ENCODE data around the gene MAP7.
"Not testable (repeated sequence)": the region's sequence is repeated elsewhere in the genome, so short reads cannot be mapped to it uniquely, and the experiment has no call there.

Gene MAP7

DNA sequence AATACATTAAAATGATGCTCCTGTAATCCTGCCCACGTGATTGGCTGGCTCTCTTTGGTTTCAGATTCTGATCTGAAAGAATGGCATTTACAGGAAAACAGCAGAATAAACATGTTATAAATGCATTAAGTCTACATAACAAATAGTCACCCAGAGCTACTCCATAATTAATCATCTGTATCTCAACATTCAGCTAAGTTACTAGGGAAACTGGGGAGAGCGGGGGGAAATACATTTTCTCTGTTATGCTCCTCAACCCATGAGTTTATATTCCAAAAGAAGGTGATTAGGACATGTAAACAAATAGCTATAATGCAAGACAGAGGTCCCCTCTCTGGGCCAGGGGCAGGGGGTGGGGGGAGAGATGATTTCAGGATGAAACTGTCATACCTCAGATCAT, 58.5 kb downstream of the MAP7 start:
- Mint-ChIP-seq H3K4me3 (no peak overlapping the region), H3K9me3 (no peaks in the 10 kb centered on the region), H3K27me3 (peaks cover 17% of the 10 kb centered on the region), H3K4me1 (no peaks in the 10 kb centered on the region), H3K36me3 (ENCODE audit: insufficient read depth) (peaks cover 2% of the 10 kb centered on the region), H3K27ac (ENCODE audit: low read depth) (no peak overlapping the region)
- DNase-seq (ENCODE audit: low spot score in 2 of 2) (no peak), ATAC-seq (replicated peaks; ENCODE audit: extremely low read depth, poor library complexity, severe bottlenecking) (no peak)

DNA sequence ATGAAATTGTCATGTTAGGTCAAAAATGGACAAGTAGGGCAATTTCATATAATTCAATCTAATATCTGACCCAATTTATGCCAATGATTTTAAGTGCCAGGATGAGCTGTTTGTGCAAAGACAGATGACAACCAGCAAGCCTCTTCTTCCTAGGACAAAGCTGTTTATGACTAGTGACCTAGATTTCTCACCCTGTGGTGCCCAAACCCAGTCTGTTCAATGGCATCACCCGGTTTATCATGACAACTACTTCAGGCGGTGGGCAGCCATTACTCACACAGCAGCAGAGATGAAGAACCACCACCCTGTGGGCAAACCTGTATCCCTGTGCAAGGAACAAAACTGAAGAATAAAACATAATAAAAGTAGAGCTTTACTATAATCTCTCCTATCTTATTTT, 59.0 kb downstream of the MAP7 start:
- no peak for ATAC-seq (replicated peaks; ENCODE audit: extremely low read depth, poor library complexity, severe bottlenecking)

DNA sequence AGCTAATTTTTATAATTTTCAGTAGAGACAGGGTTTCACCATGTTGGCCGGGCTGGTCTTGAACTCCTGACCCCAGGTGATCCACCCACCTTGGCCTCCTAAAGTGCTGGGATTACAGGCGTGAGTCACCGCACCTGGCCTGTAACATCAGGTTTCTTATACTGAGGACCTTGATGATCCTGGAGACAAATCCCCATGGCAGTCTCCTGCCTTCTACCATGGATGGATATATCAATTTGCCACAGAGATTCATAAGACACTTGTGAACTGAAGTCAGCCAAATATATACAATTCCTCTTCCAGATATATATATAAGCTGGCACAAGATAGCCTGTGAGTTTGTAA, 60.6 kb downstream of the MAP7 start:
- H3K27ac Mint-ChIP-seq (ENCODE audit: low read depth); H3K4me1 Mint-ChIP-seq; DNase-seq (ENCODE audit: low spot score in 2 of 2): not testable (repeated sequence)

More for the DNA sequence above, 59.0 kb downstream of the MAP7 start:
- H3K27ac Mint-ChIP-seq (ENCODE audit: low read depth) = no peak overlapping the region
- no peaks in the 10 kb centered on the region for H3K4me1 Mint-ChIP-seq
- no peak for DNase-seq (ENCODE audit: low spot score in 2 of 2)
- peaks cover 2% of the 10 kb centered on the region for H3K36me3 Mint-ChIP-seq (ENCODE audit: insufficient read depth)
- H3K4me3 Mint-ChIP-seq = no peak overlapping the region
- H3K9me3 Mint-ChIP-seq = no peaks in the 10 kb centered on the region
- H3K27me3 Mint-ChIP-seq = peaks cover 17% of the 10 kb centered on the region

DNA sequence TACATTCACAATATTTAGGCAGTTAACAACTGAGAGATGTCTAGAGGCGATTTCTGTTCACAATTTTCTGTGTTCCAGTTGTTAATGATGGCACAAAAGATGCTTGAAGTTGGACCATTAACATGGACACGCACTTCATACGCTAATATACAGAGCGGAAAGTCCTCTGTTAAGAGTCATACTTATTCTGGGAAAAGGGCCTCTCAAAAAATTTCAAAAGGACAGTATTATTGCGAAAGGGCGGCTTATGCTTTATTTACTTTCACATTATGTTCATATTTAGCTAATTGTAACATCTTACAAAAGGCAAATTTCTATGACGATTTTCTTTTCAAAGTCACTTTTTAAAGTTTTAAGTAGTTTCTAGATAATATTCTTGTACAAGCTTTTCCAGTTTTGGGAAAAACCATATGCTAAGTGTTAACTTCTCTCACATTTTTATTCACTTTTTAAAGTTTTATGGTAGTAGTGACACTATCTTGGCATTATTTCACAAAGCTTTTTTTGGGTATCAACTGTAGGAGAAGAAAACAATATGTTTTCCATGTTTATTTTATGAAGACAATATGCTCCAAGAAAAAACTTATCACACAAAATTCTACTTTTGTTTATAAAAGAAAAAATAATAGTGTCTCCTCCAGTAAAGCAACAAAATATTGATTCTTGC, 62.3 kb downstream of the MAP7 start:
- Mint-ChIP-seq H3K9me3 (no peaks in the 10 kb centered on the region), H3K4me1 (no peaks in the 10 kb centered on the region), H3K27me3 (peaks cover 10% of the 10 kb centered on the region), H3K36me3 (ENCODE audit: insufficient read depth) (no peaks in the 10 kb centered on the region), H3K4me3 (no peak overlapping the region), H3K27ac (ENCODE audit: low read depth) (no peak overlapping the region)
- no peak for DNase-seq (ENCODE audit: low spot score in 2 of 2)
- no peak for ATAC-seq (replicated peaks; ENCODE audit: extremely low read depth, poor library complexity, severe bottlenecking)

More for the DNA sequence above, 60.6 kb downstream of the MAP7 start:
- H3K9me3 Mint-ChIP-seq; ATAC-seq (replicated peaks; ENCODE audit: extremely low read depth, poor library complexity, severe bottlenecking); H3K36me3 Mint-ChIP-seq (ENCODE audit: insufficient read depth); H3K4me3 Mint-ChIP-seq: not testable (repeated sequence)
- H3K27me3 Mint-ChIP-seq = peaks cover 17% of the 10 kb centered on the region

DNA sequence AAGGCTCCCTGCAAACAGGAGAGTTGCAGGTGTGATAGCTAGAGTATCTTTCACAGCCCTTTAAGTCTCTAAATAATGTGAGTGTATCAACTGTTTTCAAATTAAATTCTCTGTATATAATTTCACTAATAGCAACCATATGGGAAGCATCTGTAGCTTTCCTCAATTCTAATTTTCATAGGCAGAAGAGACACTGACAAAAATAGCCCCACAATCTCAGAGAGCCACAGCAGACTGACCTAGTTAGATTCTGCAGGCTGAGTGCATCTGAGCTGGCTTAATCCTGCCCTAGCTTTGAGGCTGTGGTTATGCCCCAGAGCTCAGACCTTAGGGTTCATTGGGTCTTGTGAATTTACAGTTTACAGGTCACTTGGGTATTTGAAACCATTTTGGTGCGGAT, 63.9 kb downstream of the MAP7 start:
- ATAC-seq (replicated peaks; ENCODE audit: extremely low read depth, poor library complexity, severe bottlenecking) (no peak), DNase-seq (ENCODE audit: low spot score in 2 of 2) (no peak)
- Mint-ChIP-seq H3K9me3 (no peaks in the 10 kb centered on the region), H3K27ac (ENCODE audit: low read depth) (no peak overlapping the region), H3K27me3 (peaks cover 7% of the 10 kb centered on the region), H3K4me3 (no peak overlapping the region), H3K36me3 (ENCODE audit: insufficient read depth) (no peaks in the 10 kb centered on the region), H3K4me1 (no peaks in the 10 kb centered on the region)

DNA sequence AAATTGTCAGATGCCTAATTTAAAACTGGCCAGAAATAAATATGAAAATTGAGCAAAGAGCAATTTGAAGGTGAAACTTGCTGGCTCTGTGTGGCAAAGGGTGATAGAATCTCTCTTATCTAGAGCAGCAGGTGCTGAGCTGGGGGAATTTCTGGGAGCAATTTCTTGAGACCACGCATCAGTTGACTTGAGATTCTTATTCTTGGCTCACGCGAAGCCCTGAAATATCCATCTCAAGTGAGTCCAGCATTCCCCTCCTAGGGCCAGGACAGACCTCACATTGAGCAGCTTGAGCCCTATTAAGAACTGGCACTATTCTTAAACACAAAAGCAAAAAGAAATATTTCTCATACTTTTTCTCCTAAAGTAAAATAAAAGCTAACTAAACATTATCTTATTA, 66.3 kb downstream of the MAP7 start:
- no peak for ATAC-seq (replicated peaks; ENCODE audit: extremely low read depth, poor library complexity, severe bottlenecking)
- DNase-seq (ENCODE audit: low spot score in 2 of 2) = no peak
- Mint-ChIP-seq H3K27ac (ENCODE audit: low read depth) (no peak overlapping the region), H3K4me3 (no peak overlapping the region), H3K36me3 (ENCODE audit: insufficient read depth) (peaks cover 1% of the 10 kb centered on the region), H3K27me3 (peaks cover 28% of the 10 kb centered on the region), H3K9me3 (no peaks in the 10 kb centered on the region), H3K4me1 (no peaks in the 10 kb centered on the region)

DNA sequence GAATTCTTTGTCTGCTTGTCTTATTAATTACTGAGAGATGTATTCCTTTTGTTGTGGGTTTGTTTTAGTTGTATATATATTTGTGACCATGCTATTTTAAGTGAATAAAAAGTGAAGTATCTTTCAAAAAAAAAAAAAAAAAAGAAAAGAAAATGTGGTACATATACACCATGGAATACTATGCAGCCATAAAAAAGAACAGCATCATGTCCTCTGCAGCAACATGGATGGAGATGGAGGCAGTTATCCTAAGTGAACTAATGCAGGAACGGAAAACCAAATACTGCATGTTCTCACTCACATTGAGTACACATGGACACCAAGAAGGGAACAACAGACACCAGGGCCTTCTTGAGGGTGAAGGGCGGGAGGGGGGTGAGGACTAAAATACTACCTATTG, 67.2 kb downstream of the MAP7 start:
- not testable (repeated sequence) for H3K9me3 Mint-ChIP-seq; H3K4me3 Mint-ChIP-seq; H3K4me1 Mint-ChIP-seq; H3K36me3 Mint-ChIP-seq (ENCODE audit: insufficient read depth); ATAC-seq (replicated peaks; ENCODE audit: extremely low read depth, poor library complexity, severe bottlenecking); DNase-seq (ENCODE audit: low spot score in 2 of 2); H3K27ac Mint-ChIP-seq (ENCODE audit: low read depth)
- peaks cover 37% of the 10 kb centered on the region for H3K27me3 Mint-ChIP-seq

DNA sequence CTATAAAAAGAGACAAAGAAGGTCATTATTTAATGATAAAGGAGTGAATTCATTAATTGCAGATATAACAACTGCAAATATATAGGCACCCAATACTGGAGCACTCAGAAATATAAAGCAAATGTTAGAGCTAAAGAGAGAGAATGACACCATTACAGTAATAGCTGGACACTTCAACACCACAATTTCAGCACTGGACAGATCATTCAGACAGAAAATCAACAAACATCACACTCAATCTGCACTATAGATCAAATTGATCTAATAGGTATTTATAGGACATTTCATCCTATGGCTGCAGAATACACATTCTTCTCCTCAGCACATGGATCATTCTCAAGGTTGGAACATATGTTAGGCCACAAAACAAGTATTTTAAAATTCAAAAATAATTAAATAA, 72.7 kb downstream of the MAP7 start:
- no peaks in the 10 kb centered on the region for H3K9me3 Mint-ChIP-seq
- no peak overlapping the region for H3K27ac Mint-ChIP-seq (ENCODE audit: low read depth)
- peaks cover 1% of the 10 kb centered on the region for H3K36me3 Mint-ChIP-seq (ENCODE audit: insufficient read depth)
- no peak for DNase-seq (ENCODE audit: low spot score in 2 of 2)
- peaks cover 71% of the 10 kb centered on the region for H3K27me3 Mint-ChIP-seq
- H3K4me3 Mint-ChIP-seq = no peak overlapping the region
- ATAC-seq (replicated peaks; ENCODE audit: extremely low read depth, poor library complexity, severe bottlenecking) = no peak
- no peaks in the 10 kb centered on the region for H3K4me1 Mint-ChIP-seq

DNA sequence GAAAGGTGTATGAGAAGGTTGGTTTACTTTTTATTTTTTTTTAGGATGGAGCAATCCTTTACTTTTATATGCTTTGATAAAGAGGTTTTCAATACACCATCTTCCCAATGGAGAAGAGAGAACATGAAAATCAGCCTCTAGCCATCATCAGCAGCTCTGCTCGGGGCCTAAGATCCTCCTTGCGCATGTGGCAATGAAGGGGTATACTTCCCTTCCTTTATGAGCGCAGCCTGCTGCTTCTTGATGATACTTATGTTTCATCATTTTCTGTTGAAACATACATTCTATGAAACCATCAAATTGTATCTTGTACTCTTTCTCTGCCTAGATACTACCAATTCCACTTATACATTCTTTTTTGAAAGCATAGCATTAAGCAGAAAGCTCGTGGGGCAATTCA, 74.5 kb downstream of the MAP7 start:
- H3K9me3 Mint-ChIP-seq = no peaks in the 10 kb centered on the region
- H3K27me3 Mint-ChIP-seq = peaks cover 64% of the 10 kb centered on the region
- H3K36me3 Mint-ChIP-seq (ENCODE audit: insufficient read depth) = no peaks in the 10 kb centered on the region

DNA sequence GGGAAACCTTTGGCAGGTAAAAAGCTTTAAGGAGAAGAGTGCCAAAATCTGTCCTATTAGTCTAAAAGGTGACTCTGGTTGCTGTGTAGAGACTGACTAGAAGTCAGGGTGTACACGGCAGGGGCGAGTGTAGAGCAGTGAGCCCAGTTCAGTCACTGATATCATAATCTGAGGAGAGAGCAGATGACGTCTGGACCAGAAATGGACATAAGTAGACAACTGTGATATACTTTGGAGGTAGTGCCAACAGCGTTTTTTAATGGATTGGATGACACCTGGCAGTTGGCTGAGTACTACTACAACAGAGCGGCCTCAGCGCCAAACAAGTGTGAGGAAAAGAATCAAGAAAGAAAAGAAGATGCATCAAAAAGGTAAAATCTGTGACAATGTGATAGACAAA, 76.0 kb downstream of the MAP7 start:
- H3K4me3 Mint-ChIP-seq = no peak overlapping the region
- no peak overlapping the region for H3K27ac Mint-ChIP-seq (ENCODE audit: low read depth)
- DNase-seq (ENCODE audit: low spot score in 2 of 2) (no peak), ATAC-seq (replicated peaks; ENCODE audit: extremely low read depth, poor library complexity, severe bottlenecking) (no peak)
- H3K27me3 Mint-ChIP-seq = peaks cover 64% of the 10 kb centered on the region
- no peaks in the 10 kb centered on the region for H3K36me3 Mint-ChIP-seq (ENCODE audit: insufficient read depth)
- no peaks in the 10 kb centered on the region for H3K9me3 Mint-ChIP-seq
- H3K4me1 Mint-ChIP-seq = no peaks in the 10 kb centered on the region

More for the DNA sequence above, 74.5 kb downstream of the MAP7 start:
- DNase-seq (ENCODE audit: low spot score in 2 of 2) = no peak
- Mint-ChIP-seq H3K27ac (ENCODE audit: low read depth) (no peak overlapping the region), H3K4me1 (no peaks in the 10 kb centered on the region), H3K4me3 (no peak overlapping the region)
- ATAC-seq (replicated peaks; ENCODE audit: extremely low read depth, poor library complexity, severe bottlenecking) = no peak

DNA sequence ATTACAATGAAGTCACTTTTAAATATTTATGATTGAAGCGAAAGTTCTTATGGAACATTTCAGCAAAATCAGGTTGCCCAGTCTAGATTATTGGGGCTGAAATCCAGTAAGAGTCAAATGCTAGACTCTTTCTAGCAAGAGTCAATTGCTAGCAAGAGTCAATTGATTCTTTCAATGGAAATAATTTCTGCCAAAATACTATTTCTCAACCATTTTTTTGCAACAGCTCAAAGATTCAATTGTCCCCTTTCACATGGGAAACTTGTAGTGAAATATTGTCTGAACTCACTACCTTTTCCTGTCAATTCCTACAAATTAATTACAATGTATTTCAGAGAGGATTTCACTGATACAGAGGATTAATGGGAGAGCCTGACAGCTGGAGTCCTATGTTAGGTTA, 78.3 kb downstream of the MAP7 start:
- DNase-seq (ENCODE audit: low spot score in 2 of 2) = no peak
- no peaks in the 10 kb centered on the region for H3K9me3 Mint-ChIP-seq
- H3K4me3 Mint-ChIP-seq = no peak overlapping the region
- H3K27me3 Mint-ChIP-seq = peaks cover 52% of the 10 kb centered on the region
- ATAC-seq (replicated peaks; ENCODE audit: extremely low read depth, poor library complexity, severe bottlenecking) = no peak
- H3K4me1 Mint-ChIP-seq = no peaks in the 10 kb centered on the region
- no peak overlapping the region for H3K27ac Mint-ChIP-seq (ENCODE audit: low read depth)
- H3K36me3 Mint-ChIP-seq (ENCODE audit: insufficient read depth) = no peaks in the 10 kb centered on the region

DNA sequence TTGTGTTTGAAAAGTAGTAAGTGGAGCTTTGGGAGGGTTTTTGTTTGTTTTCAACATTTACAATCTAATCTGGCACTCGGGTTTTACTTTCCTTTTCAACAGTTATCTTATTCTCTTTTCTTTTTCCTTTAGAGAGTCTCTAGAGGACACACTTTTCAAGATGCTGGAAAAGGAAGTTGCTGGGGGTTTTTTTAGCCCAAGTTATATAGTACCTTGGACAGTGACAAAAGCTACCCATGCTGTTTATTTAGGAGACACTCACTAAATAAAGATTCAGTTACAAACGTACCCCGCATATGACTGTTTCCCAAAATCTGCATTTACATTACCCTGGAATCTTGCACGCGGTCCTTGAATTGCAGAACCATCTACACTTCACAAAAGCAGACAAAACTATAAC, 78.8 kb downstream of the MAP7 start:
- no peaks in the 10 kb centered on the region for H3K9me3 Mint-ChIP-seq

DNA sequence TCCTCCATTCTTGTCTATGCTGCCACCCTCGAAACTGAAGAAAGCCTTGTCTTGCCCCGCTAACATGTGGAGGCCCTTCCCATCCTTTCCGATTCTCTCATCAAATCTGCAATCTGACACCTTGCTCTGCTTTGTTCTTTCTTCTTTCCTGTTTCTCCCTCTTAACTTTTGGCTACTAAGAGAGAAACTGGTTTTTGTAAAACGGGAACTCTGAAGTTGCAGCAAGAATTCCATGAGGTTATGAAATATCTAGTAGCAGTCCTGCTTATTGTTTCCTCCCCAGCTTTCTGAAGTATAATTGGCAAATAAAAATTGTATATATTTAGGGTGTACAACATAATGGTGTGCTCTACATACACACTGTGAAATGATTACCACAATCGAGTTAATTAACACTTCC, 80.2 kb downstream of the MAP7 start:
- H3K27me3 Mint-ChIP-seq = peaks cover 65% of the 10 kb centered on the region
- H3K4me3 Mint-ChIP-seq = no peak overlapping the region
- H3K27ac Mint-ChIP-seq (ENCODE audit: low read depth) = no peak overlapping the region
- no peak for DNase-seq (ENCODE audit: low spot score in 2 of 2)
- H3K9me3 Mint-ChIP-seq = no peaks in the 10 kb centered on the region
- H3K36me3 Mint-ChIP-seq (ENCODE audit: insufficient read depth) = no peaks in the 10 kb centered on the region
- no peaks in the 10 kb centered on the region for H3K4me1 Mint-ChIP-seq
- no peak for ATAC-seq (replicated peaks; ENCODE audit: extremely low read depth, poor library complexity, severe bottlenecking)

More for the DNA sequence above, 78.8 kb downstream of the MAP7 start:
- peaks cover 52% of the 10 kb centered on the region for H3K27me3 Mint-ChIP-seq
- no peak for ATAC-seq (replicated peaks; ENCODE audit: extremely low read depth, poor library complexity, severe bottlenecking)
- DNase-seq (ENCODE audit: low spot score in 2 of 2) = no peak
- H3K4me3 Mint-ChIP-seq = no peak overlapping the region
- no peaks in the 10 kb centered on the region for H3K36me3 Mint-ChIP-seq (ENCODE audit: insufficient read depth)
- no peaks in the 10 kb centered on the region for H3K4me1 Mint-ChIP-seq
- no peak overlapping the region for H3K27ac Mint-ChIP-seq (ENCODE audit: low read depth)

DNA sequence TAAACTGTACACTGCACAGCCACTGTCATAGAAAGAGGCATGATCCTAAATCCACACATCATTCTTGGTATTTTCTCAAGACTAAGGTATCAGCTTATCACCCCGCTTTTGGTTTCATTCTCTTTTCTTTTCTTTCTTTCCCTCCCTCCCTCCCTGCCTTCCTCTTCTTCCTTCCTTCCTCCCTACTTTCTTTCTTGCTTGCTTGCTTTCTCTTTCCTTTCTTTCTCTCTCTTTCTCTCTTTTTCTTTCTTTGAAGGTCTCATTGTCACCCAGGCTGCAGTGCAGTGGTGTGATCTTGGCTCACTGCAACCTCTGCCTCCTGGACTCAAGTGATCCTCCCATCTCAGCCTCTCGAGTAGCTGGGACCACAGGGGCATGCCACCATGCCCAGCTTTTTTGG, 81.1 kb downstream of the MAP7 start:
- ATAC-seq (replicated peaks; ENCODE audit: extremely low read depth, poor library complexity, severe bottlenecking) = no peak
- Mint-ChIP-seq H3K4me3 (no peak overlapping the region), H3K4me1 (peaks cover 2% of the 10 kb centered on the region), H3K9me3 (no peaks in the 10 kb centered on the region), H3K36me3 (ENCODE audit: insufficient read depth) (no peaks in the 10 kb centered on the region), H3K27ac (ENCODE audit: low read depth) (no peak overlapping the region), H3K27me3 (peaks cover 69% of the 10 kb centered on the region)
- no peak for DNase-seq (ENCODE audit: low spot score in 2 of 2)
